ENCODE data around the gene TROAP.
A peak's percentile ranks its signal among the peaks of the same experiment; 100 is the strongest.

TROAP gene

DNA sequence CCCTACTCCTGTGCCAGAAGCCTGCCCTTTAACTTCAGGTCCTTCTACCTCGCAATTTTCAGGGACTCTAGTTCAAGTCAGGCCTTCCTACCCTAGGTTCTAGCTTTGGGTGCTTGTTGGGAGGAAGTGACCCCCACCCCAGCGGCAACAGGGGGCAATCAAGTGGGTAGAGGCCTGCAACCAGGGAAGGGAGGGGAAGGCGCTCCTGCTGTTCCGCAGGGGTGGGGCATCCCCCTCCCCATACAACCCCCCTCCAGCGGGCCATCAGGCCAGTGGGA, 28.3 kb upstream of the TROAP start:
- Histone ChIP-seq H3K4me1 (ENCODE audit: insufficient read depth, low read length, poor library complexity, severe bottlenecking) (no peaks in the 10 kb centered on the region), H3K4me2 (ENCODE audit: low read depth, low read length, poor library complexity, severe bottlenecking) (no peak overlapping the region), H3K9me3 (ENCODE audit: insufficient read depth, low read depth, low read length) (no peaks in the 10 kb centered on the region), H2AFZ (ENCODE audit: low read length) (no peak overlapping the region), H3K79me2 (ENCODE audit: insufficient read depth, low read length) (no peaks in the 10 kb centered on the region), H3K9me2 (replicated peaks; ENCODE audit: low read depth, low read length) (no peaks in the 10 kb centered on the region), H3K36me3 (ENCODE audit: insufficient read depth, low read length) (no peaks in the 10 kb centered on the region), H3K4me3 (ENCODE audit: low read length, poor library complexity, severe bottlenecking) (no peak overlapping the region), H3K9ac (ENCODE audit: low read depth, low read length, poor library complexity, severe bottlenecking) (no peak overlapping the region), H4K20me1 (ENCODE audit: insufficient read depth, low read length, poor library complexity, severe bottlenecking) (no peaks in the 10 kb centered on the region), H3F3A (ENCODE audit: low read depth) (no peaks in the 10 kb centered on the region), H3K27me3 (ENCODE audit: insufficient read depth, low read length, poor library complexity, severe bottlenecking) (no peaks in the 10 kb centered on the region)
- TF ChIP-seq CTCF (conservative IDR thresholded peaks at IDR 0.05; ENCODE audit: low read length) (no peak), EZH2phosphoT487 (IDR thresholded peaks at IDR 0.05; ENCODE audit: borderline replicate concordance) (no peak)

DNA sequence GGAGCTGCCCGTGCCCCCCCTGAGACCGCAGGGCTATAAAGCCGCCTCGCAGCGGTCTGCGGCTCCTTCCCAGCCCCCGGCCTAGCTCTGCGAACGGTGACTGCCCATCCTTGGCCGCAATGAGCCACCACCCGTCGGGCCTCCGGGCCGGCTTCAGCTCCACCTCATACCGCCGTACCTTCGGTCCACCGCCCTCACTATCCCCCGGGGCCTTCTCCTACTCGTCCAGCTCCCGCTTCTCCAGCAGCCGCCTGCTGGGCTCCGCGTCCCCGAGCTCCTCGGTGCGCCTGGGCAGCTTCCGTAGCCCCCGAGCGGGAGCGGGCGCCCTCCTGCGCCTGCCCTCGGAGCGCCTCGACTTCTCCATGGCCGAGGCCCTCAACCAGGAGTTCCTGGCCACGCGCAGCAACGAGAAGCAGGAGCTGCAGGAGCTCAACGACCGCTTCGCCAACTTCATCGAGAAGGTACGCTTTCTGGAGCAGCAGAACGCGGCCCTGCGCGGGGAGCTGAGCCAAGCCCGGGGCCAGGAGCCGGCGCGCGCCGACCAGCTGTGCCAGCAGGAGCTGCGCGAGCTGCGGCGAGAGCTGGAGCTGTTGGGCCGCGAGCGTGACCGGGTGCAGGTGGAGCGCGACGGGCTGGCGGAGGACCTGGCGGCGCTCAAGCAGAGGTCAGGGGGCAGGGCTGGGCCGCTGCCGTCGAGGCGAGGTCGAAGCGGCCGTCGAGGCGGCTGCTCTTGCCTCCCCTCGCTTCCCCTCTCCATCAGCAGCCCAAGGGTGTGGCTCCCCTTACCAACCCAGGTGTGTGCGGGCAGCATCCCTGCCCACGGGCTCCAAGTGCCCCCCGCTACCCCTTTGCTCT, 27.7 kb upstream of the TROAP start, which contains the start of gene PRPH:
PRPH (plus strand) TSS at position 66 of the 855 bp plus-strand sequence; CDS start at position 120, 54 bp downstream.
- no peaks in the 10 kb centered on the region for H3K79me2 ChIP-seq (ENCODE audit: insufficient read depth, low read length)
- no peak within 1 kb of the TSS for H3K4me3 ChIP-seq (ENCODE audit: low read length, poor library complexity, severe bottlenecking)
- H3K27me3 ChIP-seq (ENCODE audit: insufficient read depth, low read length, poor library complexity, severe bottlenecking): no peaks in the 10 kb centered on the region
- no peak within 1 kb of the TSS for H3K9ac ChIP-seq (ENCODE audit: low read depth, low read length, poor library complexity, severe bottlenecking)
- H2AFZ ChIP-seq (ENCODE audit: low read length): no peak within 1 kb of the TSS
- H3K9me2 ChIP-seq (replicated peaks; ENCODE audit: low read depth, low read length): no peaks in the 10 kb centered on the region
- H3F3A ChIP-seq (ENCODE audit: low read depth): no peaks in the 10 kb centered on the region
- TF ChIP-seq EZH2phosphoT487 (IDR thresholded peaks at IDR 0.05; ENCODE audit: borderline replicate concordance) (no peak), CTCF (conservative IDR thresholded peaks at IDR 0.05; ENCODE audit: low read length) (no peak)
- H4K20me1 ChIP-seq (ENCODE audit: insufficient read depth, low read length, poor library complexity, severe bottlenecking): no peaks in the 10 kb centered on the region
- H3K9me3 ChIP-seq (ENCODE audit: insufficient read depth, low read depth, low read length): no peaks in the 10 kb centered on the region
- H3K4me2 ChIP-seq (ENCODE audit: low read depth, low read length, poor library complexity, severe bottlenecking): no peak within 1 kb of the TSS
- H3K4me1 ChIP-seq (ENCODE audit: insufficient read depth, low read length, poor library complexity, severe bottlenecking): no peaks in the 10 kb centered on the region
- no peaks in the 10 kb centered on the region for H3K36me3 ChIP-seq (ENCODE audit: insufficient read depth, low read length)

- Histone ChIP-seq H3K4me1 (ENCODE audit: insufficient read depth, low read length, poor library complexity, severe bottlenecking) (peaks cover under 1% of the 10 kb centered on the region), H3F3A (ENCODE audit: low read depth) (no peaks in the 10 kb centered on the region), H3K4me2 (ENCODE audit: low read depth, low read length, poor library complexity, severe bottlenecking) (no peak overlapping the region), H3K9me2 (replicated peaks; ENCODE audit: low read depth, low read length) (no peaks in the 10 kb centered on the region), H3K79me2 (ENCODE audit: insufficient read depth, low read length) (no peaks in the 10 kb centered on the region), H3K27me3 (ENCODE audit: insufficient read depth, low read length, poor library complexity, severe bottlenecking) (no peaks in the 10 kb centered on the region), H3K9me3 (ENCODE audit: insufficient read depth, low read depth, low read length) (no peaks in the 10 kb centered on the region), H3K36me3 (ENCODE audit: insufficient read depth, low read length) (no peaks in the 10 kb centered on the region), H3K9ac (ENCODE audit: low read depth, low read length, poor library complexity, severe bottlenecking) (no peak overlapping the region), H4K20me1 (ENCODE audit: insufficient read depth, low read length, poor library complexity, severe bottlenecking) (no peaks in the 10 kb centered on the region), H3K4me3 (ENCODE audit: low read length, poor library complexity, severe bottlenecking) (no peak overlapping the region), H2AFZ (ENCODE audit: low read length) (no peak overlapping the region)
- TF ChIP-seq CTCF (conservative IDR thresholded peaks at IDR 0.05; ENCODE audit: low read length) (peak; percentile 39), EZH2phosphoT487 (IDR thresholded peaks at IDR 0.05; ENCODE audit: borderline replicate concordance) (no peak)
Observed at GRCh38 chr12:49296034-49296835, 26.8 kb upstream of the TROAP start.

Measured in Loucy (cell line).